PFSK-1 (cell line): ENCODE results near the gene CSDE1.

Experiments
- FOXP2 ChIP-seq: optimal IDR thresholded peaks from 2 replicates; pipeline ENCODE3; 2011; ENCODE audit warnings: borderline replicate concordance, control low read depth, inconsistent platforms; ENCODE audit not compliant: insufficient read depth; ENCODE audit errors: extremely low read length, extremely low read depth
- POLR2AphosphoS5 ChIP-seq: IDR thresholded peaks from 2 replicates; pipeline ENCODE4 v1.6.1; 2012; ENCODE audit warnings: low read depth, mild to moderate bottlenecking, control low read depth, low read length, moderate library complexity
- SIN3A ChIP-seq: IDR thresholded peaks from 2 replicates; pipeline ENCODE4 v1.6.1; 2012; ENCODE audit warnings: mild to moderate bottlenecking, low read length, moderate library complexity, borderline replicate concordance; ENCODE audit not compliant: insufficient read depth
- TAF1 ChIP-seq: IDR thresholded peaks from 2 replicates; pipeline ENCODE4 v1.6.1; 2012; ENCODE audit warnings: low read length, control low read depth, borderline replicate concordance; ENCODE audit not compliant: insufficient read depth
- TF ChIP-seq, protein P1 (sequence below), 2 experiments: IDR thresholded peaks; 2 replicates each; pipeline versions ENCODE4 v1.6.1 to v1.8.0; 2011 to 2012; ENCODE audit warnings: low read depth in 2 of 2, low read length in 2 of 2, control low read depth in 1 of 2, inconsistent platforms in 1 of 2, mild to moderate bottlenecking in 1 of 2, moderate library complexity in 1 of 2; ENCODE audit not compliant: insufficient read depth in 1 of 2

The CSDE1 gene

GRCh38 chr1:114694540-114695310, 63.1 kb downstream of the CSDE1 start:
- TF ChIP-seq FOXP2 (no peak), TAF1 (no peak), POLR2AphosphoS5 (no peak), SIN3A (no peak)
- TF ChIP-seq, protein P1, sequence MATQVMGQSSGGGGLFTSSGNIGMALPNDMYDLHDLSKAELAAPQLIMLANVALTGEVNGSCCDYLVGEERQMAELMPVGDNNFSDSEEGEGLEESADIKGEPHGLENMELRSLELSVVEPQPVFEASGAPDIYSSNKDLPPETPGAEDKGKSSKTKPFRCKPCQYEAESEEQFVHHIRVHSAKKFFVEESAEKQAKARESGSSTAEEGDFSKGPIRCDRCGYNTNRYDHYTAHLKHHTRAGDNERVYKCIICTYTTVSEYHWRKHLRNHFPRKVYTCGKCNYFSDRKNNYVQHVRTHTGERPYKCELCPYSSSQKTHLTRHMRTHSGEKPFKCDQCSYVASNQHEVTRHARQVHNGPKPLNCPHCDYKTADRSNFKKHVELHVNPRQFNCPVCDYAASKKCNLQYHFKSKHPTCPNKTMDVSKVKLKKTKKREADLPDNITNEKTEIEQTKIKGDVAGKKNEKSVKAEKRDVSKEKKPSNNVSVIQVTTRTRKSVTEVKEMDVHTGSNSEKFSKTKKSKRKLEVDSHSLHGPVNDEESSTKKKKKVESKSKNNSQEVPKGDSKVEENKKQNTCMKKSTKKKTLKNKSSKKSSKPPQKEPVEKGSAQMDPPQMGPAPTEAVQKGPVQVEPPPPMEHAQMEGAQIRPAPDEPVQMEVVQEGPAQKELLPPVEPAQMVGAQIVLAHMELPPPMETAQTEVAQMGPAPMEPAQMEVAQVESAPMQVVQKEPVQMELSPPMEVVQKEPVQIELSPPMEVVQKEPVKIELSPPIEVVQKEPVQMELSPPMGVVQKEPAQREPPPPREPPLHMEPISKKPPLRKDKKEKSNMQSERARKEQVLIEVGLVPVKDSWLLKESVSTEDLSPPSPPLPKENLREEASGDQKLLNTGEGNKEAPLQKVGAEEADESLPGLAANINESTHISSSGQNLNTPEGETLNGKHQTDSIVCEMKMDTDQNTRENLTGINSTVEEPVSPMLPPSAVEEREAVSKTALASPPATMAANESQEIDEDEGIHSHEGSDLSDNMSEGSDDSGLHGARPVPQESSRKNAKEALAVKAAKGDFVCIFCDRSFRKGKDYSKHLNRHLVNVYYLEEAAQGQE (IDR thresholded peaks at IDR 0.05; ENCODE audit: insufficient read depth in 1 of 2, low read depth in 2 of 2, low read length in 2 of 2) = no peak

GRCh38 chr1:114692947-114693346, 64.8 kb downstream of the CSDE1 start:
- TF ChIP-seq, protein P1 (IDR thresholded peaks at IDR 0.05; ENCODE audit: insufficient read depth in 1 of 2, low read depth in 2 of 2, low read length in 2 of 2) = no peak
- TF ChIP-seq POLR2AphosphoS5 = no peak
- no peak for TF ChIP-seq FOXP2
- no peak for TF ChIP-seq SIN3A
- TF ChIP-seq TAF1 = no peak

GRCh38 chr1:114691061-114691460, 66.7 kb downstream of the CSDE1 start:
- TF ChIP-seq, protein P1 (IDR thresholded peaks at IDR 0.05; ENCODE audit: insufficient read depth in 1 of 2, low read depth in 2 of 2, low read length in 2 of 2) = no peak
- TF ChIP-seq TAF1 (no peak), FOXP2 (no peak)

DNA sequence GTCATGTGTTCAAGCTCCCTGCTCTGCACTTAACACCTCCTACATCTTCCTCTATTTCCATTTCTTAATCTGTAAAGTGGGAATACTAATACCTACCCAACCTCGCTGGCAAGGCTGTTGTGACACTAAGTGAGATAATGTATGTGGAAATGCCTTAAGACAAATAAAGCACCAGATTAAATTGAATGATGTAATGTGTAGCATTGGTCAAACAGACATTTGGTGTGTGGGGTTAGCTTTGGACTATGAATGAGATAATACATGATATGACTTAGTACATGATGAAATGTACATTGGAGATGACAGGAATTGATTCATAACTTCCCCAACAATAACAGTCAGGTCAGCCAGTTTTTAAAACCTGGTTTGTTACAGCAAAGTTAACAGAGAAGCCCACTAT, 67.6 kb downstream of the CSDE1 start:
- TF ChIP-seq POLR2AphosphoS5 (no peak), TAF1 (no peak), SIN3A (no peak), FOXP2 (no peak)
- TF ChIP-seq, protein P1 (IDR thresholded peaks at IDR 0.05; ENCODE audit: insufficient read depth in 1 of 2, low read depth in 2 of 2, low read length in 2 of 2) = no peak

- TF ChIP-seq TAF1 (no peak), SIN3A (no peak), POLR2AphosphoS5 (no peak), FOXP2 (no peak)
- TF ChIP-seq, protein P1 (IDR thresholded peaks at IDR 0.05; ENCODE audit: insufficient read depth in 1 of 2, low read depth in 2 of 2, low read length in 2 of 2) = no peak
Observed at GRCh38 chr1:114688526-114688925, 69.3 kb downstream of the CSDE1 start.
